Activated T-helper 2 cell treated with anti-CD3 and anti-CD28 coated beads, Interferon-gamma antibody, Interleukin-2, Interleukin-4, amounts not matched to agents 10 μg/mL and 5 μg/mL and 100 μg/mL, durations not matched to agents 14 hours and 24 hours and 36 hours (primary cell): ENCODE measurements around the gene IL36G. TPM values are rescaled to one million over a fixed set of nuclear protein-coding genes. Genes with fewer than 3 reads are reported as not detected.

Experiments used
- DNase-seq: peaks from one replicate; pipeline ENCODE4 v3.0.0; 2021; ENCODE audit warnings: low spot score
- H3K27ac Mint-ChIP-seq: one replicate; pipeline ENCODE4 v1.8.0; 2021; ENCODE audit warnings: mixed read lengths
- H3K27me3 Mint-ChIP-seq: one replicate; pipeline ENCODE4 v1.8.0; 2021; ENCODE audit warnings: low read depth, mixed read lengths
- H3K36me3 Mint-ChIP-seq: one replicate; pipeline ENCODE4 v1.8.0; 2021; ENCODE audit warnings: low read depth, mixed read lengths
- H3K4me1 Mint-ChIP-seq: one replicate; pipeline ENCODE4 v1.8.0; 2021; ENCODE audit warnings: low read depth, mixed read lengths
- H3K4me3 Mint-ChIP-seq: one replicate; pipeline ENCODE4 v1.8.0; 2021; ENCODE audit warnings: low read depth, mild to moderate bottlenecking, moderate library complexity, mixed read lengths
- H3K9me3 Mint-ChIP-seq: one replicate; pipeline ENCODE4 v1.8.0; 2021; ENCODE audit warnings: mixed read lengths
- intact Hi-C: fragments of 100-400 bp; cut with micrococcal nuclease; formaldehyde crosslinking; loops from one replicate; pipeline ENCODE4 v1.15.1; 2023
- total RNA-seq: library from RNA; stranded (reverse); gene quantifications from 2 replicates; pipeline ENCODE4 v1.2.3, GENCODE V29; 2022

The IL36G gene
- total RNA-seq, 1 donor from 2014 or later, result not detected

DNA sequence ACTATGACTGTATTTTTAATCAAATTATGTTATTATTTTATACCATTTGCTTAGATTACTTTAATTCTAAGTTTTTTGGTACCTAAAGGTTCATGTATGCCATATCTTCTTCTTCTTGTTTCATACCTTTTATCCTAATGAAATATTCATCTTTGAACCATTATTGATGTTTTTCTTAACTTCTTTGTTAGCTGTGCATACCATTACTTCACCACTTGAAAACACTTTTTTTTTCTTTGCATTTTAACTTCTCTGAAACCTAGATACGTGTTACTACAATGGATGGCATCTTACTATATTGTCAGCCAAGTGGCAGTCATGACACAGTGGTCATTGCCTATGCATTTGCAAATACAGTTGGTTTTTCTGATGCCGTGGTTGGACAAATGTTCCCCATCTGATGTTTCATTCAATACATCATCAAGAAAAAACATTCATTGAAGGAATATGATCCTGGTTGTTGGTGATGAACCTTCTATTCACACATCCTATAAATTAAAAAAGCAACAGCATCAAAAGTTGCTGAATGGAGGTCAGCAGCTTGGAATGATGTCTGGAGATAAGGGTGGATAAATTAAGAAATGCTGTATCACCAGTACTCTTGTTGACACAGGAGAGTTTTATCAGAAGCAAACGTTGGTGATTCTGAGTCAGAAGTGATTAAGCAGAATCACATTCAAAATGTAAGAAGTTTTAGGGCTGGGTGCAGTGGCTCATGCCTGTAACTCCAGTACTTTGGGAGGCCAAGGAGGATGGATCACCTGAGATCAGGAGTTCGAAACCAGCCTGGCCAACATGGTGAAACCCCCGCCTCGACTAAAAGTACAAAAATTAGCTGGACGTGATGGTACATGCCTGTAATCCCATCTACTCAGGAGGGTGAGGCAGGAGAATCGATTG lies 34.9 kb downstream of the IL36G start:
- no peak for DNase-seq
- Mint-ChIP-seq H3K4me3 (no peak overlapping the region), H3K4me1 (peaks cover 11% of the 10 kb centered on the region), H3K36me3 (no peaks in the 10 kb centered on the region), H3K27ac (no peak overlapping the region), H3K27me3 (peaks cover 9% of the 10 kb centered on the region), H3K9me3 (no peaks in the 10 kb centered on the region)
- intact Hi-C loops, result no loop called here

DNA sequence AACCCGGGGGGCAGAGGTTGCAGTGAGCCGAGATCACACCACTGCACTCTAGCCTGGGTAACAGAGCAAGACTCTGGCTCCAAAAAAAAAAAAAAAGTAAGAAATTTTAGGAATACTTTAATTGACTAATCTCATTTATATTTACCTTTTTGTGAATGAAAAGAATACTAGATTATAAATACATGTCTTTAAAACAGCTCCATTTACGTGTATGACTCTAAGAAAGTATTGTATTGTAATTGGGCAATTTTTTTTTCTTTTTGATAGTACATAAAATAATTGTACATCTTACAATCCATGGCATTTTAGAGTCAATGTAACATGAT lies 35.5 kb downstream of the IL36G start:
- intact Hi-C loops, result no loop called here
- no peaks in the 10 kb centered on the region for H3K9me3 Mint-ChIP-seq

DNA sequence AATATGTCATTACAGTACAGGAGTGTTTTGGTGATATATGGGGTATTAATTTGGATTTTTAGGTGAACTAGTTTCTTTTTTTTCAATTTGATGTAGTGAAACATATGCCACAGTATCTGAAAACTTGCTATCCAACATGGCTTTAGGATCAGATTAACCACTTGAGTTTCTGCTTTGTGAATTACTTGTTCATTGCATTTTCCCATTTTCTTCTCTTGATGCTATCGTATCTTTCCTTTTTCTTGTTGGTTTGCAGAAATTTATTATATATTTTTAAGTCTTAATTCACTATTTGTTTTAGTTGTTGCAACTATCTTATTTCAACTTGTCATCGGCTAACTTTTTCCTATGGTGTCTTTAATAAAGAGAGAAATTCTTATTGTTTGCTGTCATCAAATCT lies 36.3 kb downstream of the IL36G start:
- H3K27me3 Mint-ChIP-seq, result peaks cover 17% of the 10 kb centered on the region
- DNase-seq, result no peak
- intact Hi-C loops, result no loop called here
- H3K27ac Mint-ChIP-seq, result no peak overlapping the region
- H3K4me1 Mint-ChIP-seq, result peaks cover 10% of the 10 kb centered on the region
- no peaks in the 10 kb centered on the region for H3K36me3 Mint-ChIP-seq
- no peak overlapping the region for H3K4me3 Mint-ChIP-seq
- H3K9me3 Mint-ChIP-seq, result peaks cover 7% of the 10 kb centered on the region

More for the DNA sequence above, 35.5 kb downstream of the IL36G start:
- Mint-ChIP-seq H3K27me3 (peaks cover 10% of the 10 kb centered on the region), H3K27ac (no peak overlapping the region), H3K4me3 (no peak overlapping the region), H3K4me1 (peaks cover 11% of the 10 kb centered on the region), H3K36me3 (no peaks in the 10 kb centered on the region)
- DNase-seq, result no peak

DNA sequence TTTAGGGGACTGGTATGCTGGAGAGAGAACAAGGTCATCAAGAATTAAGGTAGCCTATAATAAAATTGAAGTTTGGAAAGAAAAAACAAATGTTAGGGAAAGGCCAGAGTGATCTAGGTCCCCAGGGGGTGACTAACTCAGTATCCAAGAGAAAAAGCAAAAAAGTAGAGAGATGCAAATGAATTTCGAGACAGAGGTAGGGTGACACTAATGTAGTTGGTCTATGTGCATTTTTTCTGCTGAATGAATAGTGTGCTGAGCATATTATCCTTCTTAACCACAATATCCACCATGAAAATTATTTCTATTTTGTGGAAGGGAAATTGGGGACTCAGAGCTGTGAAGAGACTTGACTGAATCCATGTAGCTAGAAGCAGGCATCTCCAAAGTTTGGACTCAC lies 37.2 kb downstream of the IL36G start:
- Mint-ChIP-seq H3K4me1 (peaks cover 7% of the 10 kb centered on the region), H3K27me3 (peaks cover 17% of the 10 kb centered on the region), H3K27ac (no peak overlapping the region), H3K36me3 (no peaks in the 10 kb centered on the region), H3K4me3 (no peak overlapping the region), H3K9me3 (peaks cover 13% of the 10 kb centered on the region)
- intact Hi-C loops, result no loop called here
- DNase-seq, result no peak

DNA sequence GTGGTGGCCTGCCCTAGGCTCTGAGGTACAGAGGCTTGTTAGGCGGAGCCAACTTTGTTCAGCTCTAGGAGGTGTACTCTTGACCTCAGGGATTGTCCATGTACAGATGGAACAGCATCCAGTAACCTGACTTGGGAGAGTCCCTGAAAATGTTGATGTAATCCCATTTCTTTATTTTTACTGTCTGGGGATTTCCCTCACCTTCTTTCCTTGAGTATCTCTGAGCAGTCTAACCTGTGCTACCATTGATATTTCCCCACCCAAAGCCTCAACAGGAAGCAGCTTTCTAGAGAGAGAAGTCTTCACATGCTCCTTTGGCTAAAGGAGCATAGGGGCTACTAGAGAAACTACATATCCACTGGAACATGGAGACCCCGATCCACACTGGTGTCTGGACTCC lies 37.8 kb downstream of the IL36G start:
- Mint-ChIP-seq H3K9me3 (peaks cover 13% of the 10 kb centered on the region), H3K36me3 (no peaks in the 10 kb centered on the region), H3K4me1 (peaks cover 5% of the 10 kb centered on the region), H3K4me3 (no peak overlapping the region), H3K27me3 (peaks cover 17% of the 10 kb centered on the region), H3K27ac (no peak overlapping the region)
- no peak for DNase-seq
- intact Hi-C loops, result no loop called here

DNA sequence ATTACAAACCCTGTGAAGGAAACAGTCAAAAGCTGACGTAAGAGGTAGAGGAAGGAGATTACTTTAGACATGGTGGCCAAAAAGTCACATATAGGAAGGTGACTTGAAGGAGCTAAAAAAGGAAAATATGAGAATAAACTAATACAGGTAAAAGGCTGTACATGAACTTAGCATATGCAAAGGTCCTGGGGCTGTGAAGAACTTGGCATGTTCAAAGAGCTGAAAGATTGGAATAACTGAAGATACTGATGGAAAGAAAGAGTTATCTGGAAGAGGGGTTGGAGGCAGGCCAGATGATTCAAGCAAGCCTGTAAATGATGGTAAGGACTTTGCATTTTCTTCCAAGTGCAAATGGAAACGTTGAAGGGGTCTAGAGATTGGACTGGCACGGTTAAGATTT lies 40.7 kb downstream of the IL36G start:
- peaks cover 13% of the 10 kb centered on the region for H3K9me3 Mint-ChIP-seq
- no peaks in the 10 kb centered on the region for H3K36me3 Mint-ChIP-seq
- peaks cover 31% of the 10 kb centered on the region for H3K27me3 Mint-ChIP-seq
- H3K4me3 Mint-ChIP-seq, result no peak overlapping the region
- H3K27ac Mint-ChIP-seq, result no peak overlapping the region
- no peak for DNase-seq
- intact Hi-C loops, result no loop called here
- H3K4me1 Mint-ChIP-seq, result no peaks in the 10 kb centered on the region

DNA sequence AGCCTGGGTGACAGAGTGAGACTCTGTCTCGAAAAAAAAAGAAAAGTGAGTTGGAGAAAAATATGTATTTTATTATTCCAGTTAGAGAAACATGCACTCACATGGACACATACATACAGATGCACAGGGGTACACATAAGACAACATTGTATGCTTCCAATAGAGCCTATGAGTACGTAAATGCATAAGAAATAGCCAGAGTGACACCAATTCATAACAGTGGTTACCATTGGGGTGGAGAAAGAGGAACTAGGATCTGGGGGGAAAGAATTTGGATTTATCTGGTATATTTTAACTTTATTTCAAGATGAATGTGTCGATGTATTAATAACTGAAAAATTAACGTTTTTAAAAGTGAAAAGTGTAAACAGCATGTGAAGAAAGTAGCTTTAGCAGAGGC lies 43.5 kb downstream of the IL36G start:
- Mint-ChIP-seq H3K4me1 (no peaks in the 10 kb centered on the region), H3K36me3 (no peaks in the 10 kb centered on the region), H3K9me3 (peaks cover 13% of the 10 kb centered on the region), H3K4me3 (no peak overlapping the region), H3K27ac (no peak overlapping the region), H3K27me3 (peaks cover 42% of the 10 kb centered on the region)
- intact Hi-C loops, result no loop called here
- no peak for DNase-seq

DNA sequence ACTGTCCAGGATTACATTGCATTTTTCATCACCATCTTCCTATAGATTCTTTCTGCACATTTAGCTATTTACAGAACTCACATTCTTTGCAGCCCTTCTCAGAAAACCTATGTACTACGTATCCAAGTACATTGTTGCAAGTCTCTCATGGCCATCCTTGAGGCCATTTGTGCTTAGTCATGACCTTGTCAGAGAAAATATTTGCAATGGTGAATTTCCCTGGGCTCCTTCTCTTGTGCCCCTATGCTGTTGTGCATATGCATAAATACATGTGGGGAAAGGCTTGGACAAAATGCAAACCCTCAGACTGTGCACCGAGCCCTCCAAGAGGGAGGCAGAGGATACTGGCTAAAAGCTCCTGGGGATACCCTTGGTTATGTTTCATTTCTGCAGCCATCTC lies 47.0 kb downstream of the IL36G start:
- Mint-ChIP-seq H3K4me1 (no peaks in the 10 kb centered on the region), H3K36me3 (no peaks in the 10 kb centered on the region), H3K27ac (no peak overlapping the region), H3K27me3 (peaks cover 56% of the 10 kb centered on the region), H3K9me3 (peaks cover 2% of the 10 kb centered on the region), H3K4me3 (no peak overlapping the region)
- no peak for DNase-seq
- intact Hi-C loops, result no loop called here

DNA sequence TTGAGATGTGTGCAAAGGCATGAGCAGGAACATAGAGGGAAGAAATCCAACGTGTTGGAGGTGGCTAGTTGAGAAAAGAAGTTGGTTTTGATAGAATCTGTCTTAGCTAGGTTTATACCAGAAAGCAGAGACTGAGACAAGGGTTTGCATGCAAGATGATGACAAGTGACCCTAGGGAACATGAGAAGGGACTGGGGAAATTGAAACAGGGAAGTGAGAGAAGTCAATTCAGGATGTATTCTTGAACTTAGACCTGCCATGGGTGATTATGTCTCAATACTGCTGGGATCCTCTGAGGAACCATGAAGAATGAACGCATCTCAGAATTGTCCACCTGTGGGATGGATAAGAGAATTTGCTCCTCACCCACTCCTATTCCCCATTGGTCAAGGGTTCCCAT lies 47.9 kb downstream of the IL36G start:
- Mint-ChIP-seq H3K9me3 (no peaks in the 10 kb centered on the region), H3K4me3 (no peak overlapping the region), H3K27me3 (peaks cover 62% of the 10 kb centered on the region), H3K36me3 (no peaks in the 10 kb centered on the region), H3K27ac (no peak overlapping the region), H3K4me1 (no peaks in the 10 kb centered on the region)
- no peak for DNase-seq
- intact Hi-C loops, result no loop called here

DNA sequence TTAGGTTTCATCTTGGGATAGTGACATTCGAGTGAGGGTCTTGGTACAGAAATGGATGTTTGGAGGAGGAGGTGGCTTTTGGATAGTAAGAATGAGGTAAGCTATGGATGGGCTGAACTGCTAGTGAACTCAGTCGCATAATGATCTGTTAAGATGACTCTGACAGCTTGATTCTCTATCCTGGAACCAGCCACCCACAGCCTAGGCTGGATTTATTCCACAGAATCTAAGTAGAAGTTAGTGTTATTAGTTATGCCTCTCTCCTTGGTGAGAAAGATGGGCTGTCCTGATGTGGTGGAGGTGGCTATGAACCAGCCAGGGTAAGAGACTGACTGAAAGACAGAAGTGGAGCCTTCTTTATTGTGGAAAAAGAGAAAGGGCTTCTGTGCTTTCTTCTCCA lies 49.9 kb downstream of the IL36G start:
- no peaks in the 10 kb centered on the region for H3K4me1 Mint-ChIP-seq
- peaks cover 59% of the 10 kb centered on the region for H3K27me3 Mint-ChIP-seq
- DNase-seq, result no peak
- intact Hi-C loops, result no loop called here
- no peak overlapping the region for H3K4me3 Mint-ChIP-seq
- H3K27ac Mint-ChIP-seq, result no peak overlapping the region
- H3K36me3 Mint-ChIP-seq, result no peaks in the 10 kb centered on the region
- H3K9me3 Mint-ChIP-seq, result no peaks in the 10 kb centered on the region

DNA sequence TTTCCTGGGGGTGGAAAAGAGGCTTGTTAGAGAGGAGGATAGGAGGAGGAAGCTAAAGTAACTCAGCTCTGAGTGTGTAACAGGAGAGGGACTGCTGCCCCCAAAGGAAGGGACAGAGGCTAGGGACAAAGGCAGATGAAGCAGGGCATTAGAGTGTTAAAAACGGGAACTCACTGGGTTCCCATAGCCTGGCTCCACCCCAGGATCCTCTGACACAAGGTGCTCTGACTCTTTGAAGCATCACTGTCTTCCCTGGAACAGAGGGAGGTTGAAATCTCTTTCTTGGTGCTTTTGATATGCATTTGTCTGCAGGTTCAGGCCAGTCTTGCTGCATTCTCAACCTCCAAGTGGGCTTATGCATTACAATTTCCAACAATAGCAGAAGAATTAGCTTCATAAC lies 50.3 kb downstream of the IL36G start:
- peaks cover 57% of the 10 kb centered on the region for H3K27me3 Mint-ChIP-seq

DNA sequence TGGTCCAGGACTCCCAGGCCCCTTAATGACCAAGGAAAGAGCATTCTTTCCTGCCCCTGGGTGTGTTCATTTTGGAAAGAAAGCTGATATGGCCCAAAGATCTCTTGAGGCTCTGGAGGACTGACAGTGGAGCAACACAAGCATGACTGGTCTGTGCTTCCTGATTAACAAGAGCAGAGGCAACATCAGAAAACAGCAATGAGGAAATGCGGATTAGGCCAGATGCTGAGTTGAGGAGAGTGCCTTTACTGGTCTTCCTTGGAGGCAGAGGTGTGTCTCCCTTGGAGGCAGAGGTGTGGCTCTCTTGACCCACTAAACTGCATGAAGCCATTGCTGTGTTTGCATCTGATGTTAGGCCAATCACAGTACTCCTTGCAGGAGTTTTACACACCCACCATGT lies 54.9 kb downstream of the IL36G start:
- Mint-ChIP-seq H3K36me3 (no peaks in the 10 kb centered on the region), H3K9me3 (no peaks in the 10 kb centered on the region), H3K4me1 (no peaks in the 10 kb centered on the region), H3K27me3 (peaks cover 40% of the 10 kb centered on the region), H3K27ac (no peak overlapping the region), H3K4me3 (no peak overlapping the region)
- no peak for DNase-seq
- intact Hi-C loops, result no loop called here

More for the DNA sequence above, 50.3 kb downstream of the IL36G start:
- no peaks in the 10 kb centered on the region for H3K4me1 Mint-ChIP-seq
- H3K36me3 Mint-ChIP-seq, result no peaks in the 10 kb centered on the region
- intact Hi-C loops, result no loop called here
- H3K9me3 Mint-ChIP-seq, result no peaks in the 10 kb centered on the region
- no peak overlapping the region for H3K27ac Mint-ChIP-seq
- DNase-seq, result no peak
- H3K4me3 Mint-ChIP-seq, result no peak overlapping the region

DNA sequence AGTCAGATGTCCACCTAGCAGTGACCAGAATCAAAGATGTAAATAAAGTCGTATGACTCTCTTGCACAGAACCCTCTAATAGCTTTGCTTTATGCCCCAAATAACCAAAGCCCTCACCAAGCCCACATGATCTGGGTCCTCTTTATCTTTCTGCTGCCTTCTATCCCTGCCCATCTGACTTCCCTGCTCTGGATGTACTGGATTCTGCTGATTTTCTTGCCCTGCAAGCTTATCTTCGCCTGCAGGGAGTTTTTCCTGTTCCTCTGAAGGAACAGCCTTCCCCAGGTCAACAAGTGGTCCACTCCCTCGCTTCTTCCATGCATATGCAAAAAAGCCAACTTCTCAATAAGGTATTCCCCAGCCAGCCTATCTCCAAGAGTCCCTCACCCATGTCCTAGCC lies 56.2 kb downstream of the IL36G start:
- no peaks in the 10 kb centered on the region for H3K36me3 Mint-ChIP-seq
- no peaks in the 10 kb centered on the region for H3K9me3 Mint-ChIP-seq
- peaks cover 31% of the 10 kb centered on the region for H3K27me3 Mint-ChIP-seq
- no peak for DNase-seq
- no peak overlapping the region for H3K4me3 Mint-ChIP-seq
- H3K27ac Mint-ChIP-seq, result no peak overlapping the region
- H3K4me1 Mint-ChIP-seq, result no peaks in the 10 kb centered on the region
- intact Hi-C loops, result no loop called here
